Gastrocnemius medialis (tissue), 4 donors: ENCODE data around the gene TRMT11. TPM values are rescaled to one million over a fixed set of nuclear protein-coding genes. Genes with fewer than 3 reads are reported as not detected.

ENCODE experiments used
- ATAC-seq, 2 donors: fragments of 150-250 bp; one replicate each; pipeline ENCODE4 v1.9.1; 2016
- DNase-seq, 2 donors: peaks; one replicate each; pipeline ENCODE4 v3.0.0-alpha.2; 2019
- H3K27ac ChIP-seq, 4 donors: fragments of 200-600 bp; sonication (generic); 1 replicate in 1 of 4; 2 replicates in 3 of 4; pipeline ENCODE4 v1.5.1; 2016 to 2018; ENCODE audit warnings: mild to moderate bottlenecking in 2 of 4, moderate library complexity in 1 of 4
- H3K27me3 ChIP-seq, 3 donors: fragments of 200-600 bp; sonication (generic) in 2 of 3; 1 replicate in 1 of 3; 2 replicates in 2 of 3; pipeline versions ENCODE4 v1.5.1 to v1.6.0; 2016 to 2019; ENCODE audit warnings: mild to moderate bottlenecking in 1 of 3, moderate library complexity in 1 of 3
- H3K36me3 ChIP-seq, 2 donors: fragments of 200-600 bp; sonication (generic) in 1 of 2; one replicate each; pipeline ENCODE4 v1.5.1; 2017 to 2018
- H3K4me1 ChIP-seq, 2 donors: fragments of 200-600 bp; sonication (generic) in 1 of 2; one replicate each; pipeline ENCODE4 v1.5.1; 2016 to 2017; ENCODE audit warnings: mild to moderate bottlenecking in 2 of 2
- H3K4me3 ChIP-seq, 4 donors: fragments of 200-600 bp; sonication (generic) in 3 of 4; 1 replicate in 1 of 4; 2 replicates in 3 of 4; pipeline ENCODE4 v1.5.1; 2016 to 2019; ENCODE audit warnings: mild to moderate bottlenecking in 2 of 4
- H3K9me3 ChIP-seq, 3 donors: fragments of 200-600 bp; sonication (generic) in 2 of 3; 1 replicate in 1 of 3; 2 replicates in 2 of 3; pipeline ENCODE4 v1.5.1; 2016 to 2019
- CTCF ChIP-seq, 5 experiments: fragments of 450-650 bp in 3 of 5; fragments of 200-600 bp in 2 of 5; sonication (generic) in 2 of 5; IDR thresholded peaks in 4 of 5; conservative IDR thresholded peaks in 1 of 5; 1 replicate in 4 of 5; 2 replicates in 1 of 5; pipeline ENCODE4 v1.5.1; 2016 to 2019; ENCODE audit warnings: antibody characterized with exemption in 5 of 5, mild to moderate bottlenecking in 3 of 5, moderate library complexity in 3 of 5
- POLR2A ChIP-seq, 2 donors: fragments of 450-650 bp; IDR thresholded peaks; one replicate each; pipeline ENCODE4 v1.6.1; 2017; ENCODE audit warnings: antibody characterized with exemption in 2 of 2, mild to moderate bottlenecking in 2 of 2, moderate library complexity in 2 of 2
- in situ Hi-C, 4 donors: fragments of 200-750 bp; cut with MboI; loops; one replicate each; pipeline versions ENCODE4 v1.15.0 to v1.8.0; 2017; ENCODE audit warnings: low sequenced_read_pairs in 4 of 4
- intact Hi-C: fragments of 100-400 bp; cut with DNase I; formaldehyde crosslinking; loops from one replicate; pipeline ENCODE4 v1.15.1; 2023; ENCODE audit warnings: low total_unique reads
- total RNA-seq, 4 donors: library from RNA; depleted of rRNA; stranded (reverse); fragments of >200 nt; gene quantifications; one replicate each; pipeline versions ENCODE4 v1.1.0 to v1.2.3, GENCODE V29; 2016

Gene TRMT11
- total RNA-seq = 10 to 100 TPM in 1 of 4 donors, 1 to 10 TPM in 3; 2.5 to 10.2 (median 6.9) TPM

GRCh38 chr6:125986301-125987025 lies at the start of gene TRMT11:
TSS of gene TRMT11 (plus strand) at chr6:125986540. CDS start at chr6:125986551, 11 bp downstream.
- in situ Hi-C loops = no loop called here
- TF ChIP-seq POLR2A (IDR thresholded peaks at IDR 0.05) (peak; percentile 44), CTCF (IDR thresholded peaks at IDR 0.05 in 4 of 5, conservative IDR thresholded peaks at IDR 0.05 in 1 of 5) (no peak)
- ATAC-seq (peak; percentile 95 to 97), DNase-seq (peak; percentile 73 to 85)
- no peaks in the 10 kb centered on the region for H3K36me3 ChIP-seq
- no peaks in the 10 kb centered on the region for H3K27me3 ChIP-seq
- H3K4me3 ChIP-seq = peak within 1 kb of the TSS; percentile 64 to 96 (median 92)
- no peaks in the 10 kb centered on the region for H3K9me3 ChIP-seq
- intact Hi-C loops = loop anchor here (5.0 kb wide), 1 partner anchor 1131 kb away; the partner anchor contains the start of gene RSPO3
- H3K4me1 ChIP-seq = peaks cover 3 to 12% of the 10 kb centered on the region in 2 donors
- peak within 1 kb of the TSS; percentile 71 to 82 (median 80) for H3K27ac ChIP-seq

DNA sequence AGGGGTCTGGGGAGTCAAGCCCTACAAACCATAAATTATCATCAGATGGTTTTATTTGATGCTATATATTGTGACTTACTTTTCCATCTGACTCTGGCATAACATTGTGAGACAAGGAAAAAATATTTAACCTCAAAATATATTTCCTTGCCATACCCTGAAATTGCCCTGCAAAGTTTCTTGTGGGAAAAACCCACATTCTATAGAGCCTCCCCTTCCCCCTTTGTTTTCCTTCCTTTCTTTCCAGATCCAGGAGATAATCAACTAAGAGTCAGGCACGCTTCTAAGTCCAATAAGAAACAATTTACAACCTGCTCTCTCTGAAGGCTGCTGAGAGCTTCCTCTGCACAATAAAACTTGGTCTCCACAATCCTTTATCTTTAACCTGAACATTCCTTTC lies 47.3 kb upstream of the TRMT11 start:
- no peak for ATAC-seq
- H3K4me3 ChIP-seq = no peak overlapping the region
- no peak for DNase-seq
- H3K9me3 ChIP-seq = no peaks in the 10 kb centered on the region
- H3K27me3 ChIP-seq = no peaks in the 10 kb centered on the region
- H3K27ac ChIP-seq = no peak overlapping the region
- no peaks in the 10 kb centered on the region for H3K4me1 ChIP-seq
- intact Hi-C loops (no loop called here), in situ Hi-C loops (no loop called here)
- TF ChIP-seq POLR2A (IDR thresholded peaks at IDR 0.05) (no peak), CTCF (IDR thresholded peaks at IDR 0.05 in 4 of 5, conservative IDR thresholded peaks at IDR 0.05 in 1 of 5) (no peak)
- no peaks in the 10 kb centered on the region for H3K36me3 ChIP-seq

- no peaks in the 10 kb centered on the region for H3K36me3 ChIP-seq
- in situ Hi-C loops (no loop called here), intact Hi-C loops (no loop called here)
- no peak for DNase-seq
- ATAC-seq = no peak
- no peaks in the 10 kb centered on the region for H3K4me1 ChIP-seq
- TF ChIP-seq CTCF (IDR thresholded peaks at IDR 0.05 in 4 of 5, conservative IDR thresholded peaks at IDR 0.05 in 1 of 5) (no peak), POLR2A (IDR thresholded peaks at IDR 0.05) (no peak)
- no peaks in the 10 kb centered on the region for H3K27me3 ChIP-seq
- no peak overlapping the region for H3K4me3 ChIP-seq
- no peaks in the 10 kb centered on the region for H3K9me3 ChIP-seq
- no peak overlapping the region for H3K27ac ChIP-seq
Measured at GRCh38 chr6:125939791-125940190, 46.5 kb upstream of the TRMT11 start.

DNA sequence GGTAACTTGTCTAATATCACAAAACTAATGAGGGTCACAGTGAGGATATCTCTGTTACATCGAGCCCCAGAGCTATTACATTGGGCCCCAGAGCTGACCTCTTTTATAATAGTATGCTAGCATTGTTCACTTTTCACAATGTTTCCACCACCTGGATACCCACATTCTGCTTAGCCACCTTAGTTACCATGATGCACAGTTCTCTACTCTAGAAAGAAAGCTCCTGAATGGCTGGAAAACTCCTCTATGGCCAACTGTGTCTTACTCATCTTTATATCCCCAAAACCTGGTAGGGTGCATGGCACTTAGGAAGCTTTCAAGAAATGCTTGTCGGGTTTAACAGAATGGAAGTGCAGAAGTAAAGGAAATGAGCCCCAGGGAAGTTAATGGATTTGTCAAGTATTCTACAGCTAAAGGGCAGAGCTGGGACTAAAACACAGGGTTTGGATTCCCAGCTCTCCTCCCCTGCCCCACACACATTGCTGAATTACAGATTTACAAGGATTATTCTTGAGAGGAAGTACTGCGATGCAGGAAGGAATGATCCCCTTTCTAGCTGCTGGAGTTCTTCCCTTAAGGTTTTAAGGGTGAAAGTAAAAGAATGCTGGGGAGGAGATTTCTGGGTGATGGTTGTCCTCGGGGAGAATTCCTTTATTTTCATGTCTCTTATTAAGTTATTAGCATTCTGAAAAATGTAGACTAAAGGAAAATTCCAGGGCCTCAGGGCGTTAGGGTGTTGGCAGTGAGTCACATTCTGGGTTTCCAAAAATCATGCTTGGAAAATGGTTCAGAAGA lies 45.9 kb upstream of the TRMT11 start:
- Histone ChIP-seq H3K4me3 (no peak overlapping the region), H3K4me1 (no peaks in the 10 kb centered on the region), H3K36me3 (no peaks in the 10 kb centered on the region), H3K27me3 (no peaks in the 10 kb centered on the region), H3K27ac (no peak overlapping the region), H3K9me3 (no peaks in the 10 kb centered on the region)
- intact Hi-C loops = no loop called here
- ATAC-seq = no peak
- in situ Hi-C loops = no loop called here
- DNase-seq = no peak
- no peak for TF ChIP-seq CTCF (IDR thresholded peaks at IDR 0.05 in 4 of 5, conservative IDR thresholded peaks at IDR 0.05 in 1 of 5)
- TF ChIP-seq POLR2A (IDR thresholded peaks at IDR 0.05) = no peak
